ENCODE results near the gene GLDN. TPM values are rescaled to one million over a fixed set of nuclear protein-coding genes. Genes with fewer than 3 reads are reported as not detected.

The GLDN gene
- total RNA-seq, 6 experiments from 2014 or later = not detected

GRCh38 chr15:51313074-51313393 is 28.4 kb upstream of the GLDN start:
- DNase-seq = no peak
- H3K27me3 Mint-ChIP-seq (ENCODE audit: insufficient read depth) = peaks cover 29% of the 10 kb centered on the region
- TF ChIP-seq, protein P1, sequence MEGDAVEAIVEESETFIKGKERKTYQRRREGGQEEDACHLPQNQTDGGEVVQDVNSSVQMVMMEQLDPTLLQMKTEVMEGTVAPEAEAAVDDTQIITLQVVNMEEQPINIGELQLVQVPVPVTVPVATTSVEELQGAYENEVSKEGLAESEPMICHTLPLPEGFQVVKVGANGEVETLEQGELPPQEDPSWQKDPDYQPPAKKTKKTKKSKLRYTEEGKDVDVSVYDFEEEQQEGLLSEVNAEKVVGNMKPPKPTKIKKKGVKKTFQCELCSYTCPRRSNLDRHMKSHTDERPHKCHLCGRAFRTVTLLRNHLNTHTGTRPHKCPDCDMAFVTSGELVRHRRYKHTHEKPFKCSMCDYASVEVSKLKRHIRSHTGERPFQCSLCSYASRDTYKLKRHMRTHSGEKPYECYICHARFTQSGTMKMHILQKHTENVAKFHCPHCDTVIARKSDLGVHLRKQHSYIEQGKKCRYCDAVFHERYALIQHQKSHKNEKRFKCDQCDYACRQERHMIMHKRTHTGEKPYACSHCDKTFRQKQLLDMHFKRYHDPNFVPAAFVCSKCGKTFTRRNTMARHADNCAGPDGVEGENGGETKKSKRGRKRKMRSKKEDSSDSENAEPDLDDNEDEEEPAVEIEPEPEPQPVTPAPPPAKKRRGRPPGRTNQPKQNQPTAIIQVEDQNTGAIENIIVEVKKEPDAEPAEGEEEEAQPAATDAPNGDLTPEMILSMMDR (IDR thresholded peaks at IDR 0.05) = no peak
- no peak overlapping the region for H3K4me3 Mint-ChIP-seq
- H3K36me3 Mint-ChIP-seq (ENCODE audit: low read depth) = no peaks in the 10 kb centered on the region
- peaks cover 13% of the 10 kb centered on the region; the same call in 1 of the 2 replicates for H3K4me1 Mint-ChIP-seq (ENCODE audit: low read depth)
- no peak overlapping the region for H3K27ac Mint-ChIP-seq
- H3K9me3 Mint-ChIP-seq = no peaks in the 10 kb centered on the region

DNA sequence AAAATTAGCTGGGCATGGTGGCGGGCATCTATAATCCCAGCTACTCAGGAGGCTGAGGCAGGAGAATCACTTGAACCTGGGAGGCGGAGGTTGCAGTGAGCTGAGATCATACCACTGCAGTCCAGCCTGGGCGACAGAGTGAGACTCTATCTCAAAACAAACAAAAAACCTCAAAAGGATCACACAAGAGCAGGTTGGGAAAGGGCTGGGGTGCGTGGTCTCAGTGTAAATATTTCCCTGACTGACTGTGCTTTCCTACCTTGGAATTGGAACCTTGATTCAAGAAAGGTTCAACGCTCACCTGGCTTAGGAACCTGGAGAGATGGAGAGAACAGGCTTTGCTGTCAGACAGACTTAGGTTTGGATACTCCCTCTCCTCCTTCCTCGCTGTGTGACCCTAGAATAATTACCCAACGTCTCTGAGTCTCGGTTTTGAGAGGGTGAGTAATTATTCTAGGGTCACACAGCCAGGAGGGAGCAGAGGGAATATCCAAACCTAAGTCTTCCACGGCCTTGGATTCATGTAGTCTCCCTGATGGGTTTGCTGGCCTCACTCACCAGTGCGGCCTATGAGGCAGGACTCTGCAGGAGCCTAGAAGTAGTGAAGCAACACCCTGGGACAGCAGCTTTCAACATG is 27.7 kb upstream of the GLDN start:
- no peak for DNase-seq
- Mint-ChIP-seq H3K4me3 (no peak overlapping the region), H3K27me3 (ENCODE audit: insufficient read depth) (peaks cover 27% of the 10 kb centered on the region), H3K27ac (no peak overlapping the region), H3K36me3 (ENCODE audit: low read depth) (no peaks in the 10 kb centered on the region), H3K4me1 (ENCODE audit: low read depth) (peaks cover 13% of the 10 kb centered on the region), H3K9me3 (no peaks in the 10 kb centered on the region)
- TF ChIP-seq, protein P1 (IDR thresholded peaks at IDR 0.05) = no peak

- Mint-ChIP-seq H3K27ac (no peak overlapping the region), H3K4me3 (no peak overlapping the region), H3K27me3 (ENCODE audit: insufficient read depth) (peaks cover 28% of the 10 kb centered on the region), H3K4me1 (ENCODE audit: low read depth) (peaks cover 13% of the 10 kb centered on the region), H3K36me3 (ENCODE audit: low read depth) (no peaks in the 10 kb centered on the region), H3K9me3 (no peaks in the 10 kb centered on the region)
- TF ChIP-seq, protein P1 (IDR thresholded peaks at IDR 0.05) = no peak
- DNase-seq = no peak
Measured at GRCh38 chr15:51314391-51315337, 26.8 kb upstream of the GLDN start.

- TF ChIP-seq, protein P1 (IDR thresholded peaks at IDR 0.05) = no peak
- Mint-ChIP-seq H3K27me3 (ENCODE audit: insufficient read depth) (peaks cover 36% of the 10 kb centered on the region), H3K4me3 (no peak overlapping the region), H3K36me3 (ENCODE audit: low read depth) (no peaks in the 10 kb centered on the region), H3K4me1 (ENCODE audit: low read depth) (peaks cover 8% of the 10 kb centered on the region; the same call in 1 of the 2 replicates), H3K9me3 (no peaks in the 10 kb centered on the region), H3K27ac (no peak overlapping the region)
- no peak for DNase-seq
Measured at GRCh38 chr15:51315726-51316125, 25.7 kb upstream of the GLDN start.

- DNase-seq = no peak
- TF ChIP-seq, protein P1 (IDR thresholded peaks at IDR 0.05) = no peak
- peaks cover 35% of the 10 kb centered on the region for H3K27me3 Mint-ChIP-seq (ENCODE audit: insufficient read depth)
- no peaks in the 10 kb centered on the region for H3K36me3 Mint-ChIP-seq (ENCODE audit: low read depth)
- H3K9me3 Mint-ChIP-seq = no peaks in the 10 kb centered on the region
- no peak overlapping the region for H3K4me3 Mint-ChIP-seq
- no peak overlapping the region for H3K27ac Mint-ChIP-seq
- peaks cover 8% of the 10 kb centered on the region; the same call in 1 of the 2 replicates for H3K4me1 Mint-ChIP-seq (ENCODE audit: low read depth)
Measured at GRCh38 chr15:51316636-51317035, 24.8 kb upstream of the GLDN start.

All from HFFc6 (cell line).